HG02884 (cell line): ENCODE measurements around the gene SLC17A7.

ENCODE experiments used
- ATAC-seq: cut with Tn5 transposase; IDR thresholded peaks from one replicate; pipeline ENCODE4 v1.9.1; 2021; ENCODE audit warnings: mild to moderate bottlenecking, moderate library complexity; ENCODE audit not compliant: unreplicated experiment

Gene SLC17A7

GRCh38 chr19:49383599-49383998 is 57.7 kb downstream of the SLC17A7 start:
- no peak for ATAC-seq

GRCh38 chr19:49382639-49383038 is 58.7 kb downstream of the SLC17A7 start:
- no peak for ATAC-seq

- ATAC-seq: no peak
These were observed 60.9 kb downstream of the SLC17A7 start for GRCh38 chr19:49380391-49380790.
